H1 (cell line): ENCODE measurements around the gene PLA2G4A. TPM values are rescaled to one million over a fixed set of nuclear protein-coding genes. Genes with fewer than 3 reads are reported as not detected.

ENCODE experiments used
- polyA plus RNA-seq, 7 experiments: library from polyadenylated mRNA; depleted of rRNA in 3 of 7; stranded (reverse) in 5 of 7; unstranded in 2 of 7; fragments of >200 nt in 5 of 7; fragments of 200-250 nt in 2 of 7; gene quantifications; 1 replicate in 5 of 7; 2 replicates in 1 of 7; 4 replicates in 1 of 7; pipeline versions ENCODE4 v1.2.1 to v1.2.3, GENCODE V29; 2011 to 2013; ENCODE audit warnings: missing spikeins in 2 of 7, mixed read lengths in 2 of 7
- total RNA-seq: library from RNA; stranded (reverse); fragmentation: NEBNext Ultra II Directional; extraction: Animal tissue kit (Norgen Biotek cat#: 25700); gene quantifications from 2 replicates; pipeline ENCODE4 v1.2.1, GENCODE V29; 2021
- TF ChIP-seq, protein P1 (sequence below), 3 experiments: IDR thresholded peaks; 1 replicate in 2 of 3; 2 replicates in 1 of 3; pipeline versions ENCODE4 v1.5.1 to v1.6.1; 2011; ENCODE audit warnings: low read length in 3 of 3, mild to moderate bottlenecking in 3 of 3, inconsistent platforms in 2 of 3, low read depth in 1 of 3, moderate library complexity in 1 of 3; ENCODE audit not compliant: insufficient read depth in 1 of 3; ENCODE audit errors: control extremely low read depth in 1 of 3

PLA2G4A gene
- total and polyA plus RNA-seq, 2 of the 8 experiments (the other 6 are each of a cell fraction or from before 2014, with no cell fraction given), result 0.63 to 1.4 TPM

DNA sequence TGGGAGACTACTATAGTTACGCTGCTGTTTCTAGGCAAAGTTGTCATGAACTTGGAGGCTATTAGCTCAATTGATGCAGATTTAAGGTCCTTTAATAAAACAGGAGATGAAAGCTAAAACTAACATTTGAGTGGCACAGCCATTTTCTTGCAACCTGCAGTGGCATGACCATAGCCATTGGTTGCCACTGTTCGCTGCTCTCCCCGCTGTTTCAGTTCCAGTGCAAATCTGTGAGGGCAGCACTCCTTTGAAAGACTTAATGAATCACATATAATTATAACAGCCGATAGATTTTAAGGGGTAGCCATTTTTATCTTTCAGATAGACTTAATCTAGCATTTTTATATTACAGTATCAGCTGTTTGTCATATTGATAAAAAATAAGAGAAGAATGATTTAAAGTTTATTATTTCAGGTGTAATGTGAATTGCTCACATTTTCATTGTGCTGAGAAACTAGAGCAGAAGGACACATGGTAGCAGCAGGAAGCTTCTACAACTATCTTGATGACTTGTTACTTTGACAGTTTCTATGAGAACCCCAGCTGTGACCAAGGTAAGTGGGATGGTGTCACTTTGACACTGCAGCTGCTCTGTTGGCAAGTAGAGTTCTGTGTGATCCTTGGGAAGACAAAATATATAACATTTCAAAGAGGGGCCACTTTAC lies 203.7 kb downstream of the PLA2G4A start (continued):
- TF ChIP-seq, protein P1, sequence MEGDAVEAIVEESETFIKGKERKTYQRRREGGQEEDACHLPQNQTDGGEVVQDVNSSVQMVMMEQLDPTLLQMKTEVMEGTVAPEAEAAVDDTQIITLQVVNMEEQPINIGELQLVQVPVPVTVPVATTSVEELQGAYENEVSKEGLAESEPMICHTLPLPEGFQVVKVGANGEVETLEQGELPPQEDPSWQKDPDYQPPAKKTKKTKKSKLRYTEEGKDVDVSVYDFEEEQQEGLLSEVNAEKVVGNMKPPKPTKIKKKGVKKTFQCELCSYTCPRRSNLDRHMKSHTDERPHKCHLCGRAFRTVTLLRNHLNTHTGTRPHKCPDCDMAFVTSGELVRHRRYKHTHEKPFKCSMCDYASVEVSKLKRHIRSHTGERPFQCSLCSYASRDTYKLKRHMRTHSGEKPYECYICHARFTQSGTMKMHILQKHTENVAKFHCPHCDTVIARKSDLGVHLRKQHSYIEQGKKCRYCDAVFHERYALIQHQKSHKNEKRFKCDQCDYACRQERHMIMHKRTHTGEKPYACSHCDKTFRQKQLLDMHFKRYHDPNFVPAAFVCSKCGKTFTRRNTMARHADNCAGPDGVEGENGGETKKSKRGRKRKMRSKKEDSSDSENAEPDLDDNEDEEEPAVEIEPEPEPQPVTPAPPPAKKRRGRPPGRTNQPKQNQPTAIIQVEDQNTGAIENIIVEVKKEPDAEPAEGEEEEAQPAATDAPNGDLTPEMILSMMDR (IDR thresholded peaks at IDR 0.05; ENCODE audit: control extremely low read depth in 1 of 3, insufficient read depth in 1 of 3, low read depth in 1 of 3, low read length in 3 of 3), result no peak
